H1 (cell line): ENCODE data around the gene ASPG. TPM values are rescaled to one million over a fixed set of nuclear protein-coding genes. Genes with fewer than 3 reads are reported as not detected.

Experiments used
- CTCF ChIA-PET: fragments of 300-600 bp; sonication (Branson Sonifier 250); formaldehyde crosslinking; loops from one replicate; lab custom pipeline; 2021; ENCODE audit not compliant: partially characterized antibody; lab: Charles Lee
- POLR2A ChIA-PET: fragments of 300-600 bp; sonication (Branson Sonifier 250); formaldehyde crosslinking; loops from one replicate; lab custom pipeline; 2021; ENCODE audit warnings: inconsistent platforms; ENCODE audit not compliant: partially characterized antibody; lab: Charles Lee
- DNase-seq, 2 experiments: peaks; one replicate each; pipeline versions ENCODE4 v3.0.0 to v3.0.0-alpha.2; 2010 to 2022; ENCODE audit warnings: low spot score in 2 of 2, low read depth in 1 of 2, mixed read lengths in 1 of 2
- FAIRE-seq: peaks from 2 replicates; lab custom pipeline; 2011; peaks lifted over from hg19 to GRCh38; lab: Jason Lieb, UNC
- H2AFZ ChIP-seq: 2 replicates; pipeline ENCODE4 v1.8.1; 2012; ENCODE audit warnings: low read length, inconsistent platforms
- H2AK5ac ChIP-seq: 2 replicates; pipeline ENCODE4 v1.6.1; 2013; ENCODE audit warnings: low read depth, low read length
- H2BK120ac ChIP-seq: replicated peaks from 2 replicates; pipeline ENCODE3; 2013; ENCODE audit warnings: low read depth, low read length, inconsistent platforms
- H2BK12ac ChIP-seq: 2 replicates; pipeline ENCODE4 v1.6.1; 2013; ENCODE audit warnings: low read depth, low read length
- H2BK15ac ChIP-seq: 2 replicates; pipeline ENCODE4 v1.6.1; 2013; ENCODE audit warnings: low read length
- H2BK20ac ChIP-seq: 2 replicates; pipeline ENCODE4 v1.6.1; 2013; ENCODE audit warnings: low read length
- H2BK5ac ChIP-seq: 2 replicates; pipeline ENCODE4 v1.6.1; 2013; ENCODE audit warnings: low read depth, low read length
- H3K14ac ChIP-seq: 2 replicates; pipeline ENCODE4 v1.6.1; 2013; ENCODE audit warnings: inconsistent platforms; ENCODE audit not compliant: insufficient read length
- H3K18ac ChIP-seq: 2 replicates; pipeline ENCODE4 v1.6.1; 2013; ENCODE audit warnings: low read length; ENCODE audit errors: extremely low read depth
- H3K23ac ChIP-seq: 2 replicates; pipeline ENCODE4 v1.6.1; 2013; ENCODE audit warnings: inconsistent platforms; ENCODE audit not compliant: insufficient read length
- H3K23me2 ChIP-seq: 2 replicates; pipeline ENCODE4 v1.6.1; 2013; ENCODE audit warnings: low read depth, low read length
- H3K27ac ChIP-seq: 2 replicates; pipeline ENCODE4 v1.6.1; 2011; ENCODE audit warnings: low read depth, low read length, inconsistent platforms
- H3K27me3 ChIP-seq, 4 experiments: replicated peaks in 1 of 4; 1 replicate in 1 of 4; 2 replicates in 3 of 4; pipeline versions ENCODE4 v1.6.1 to v1.8.1; 2011 to 2013; ENCODE audit warnings: low read length in 3 of 4, mild to moderate bottlenecking in 3 of 4, inconsistent platforms in 2 of 4, mixed read lengths in 2 of 4, moderate library complexity in 1 of 4; ENCODE audit not compliant: control insufficient read depth in 3 of 4, insufficient read depth in 3 of 4; ENCODE audit errors: extremely low read depth in 1 of 4
- H3K36me3 ChIP-seq, 4 experiments: 2 replicates each; pipeline versions ENCODE4 v1.6.1 to v1.8.1; 2011 to 2013; ENCODE audit warnings: mild to moderate bottlenecking in 4 of 4, low read length in 3 of 4, moderate library complexity in 2 of 4, control low read depth in 1 of 4, inconsistent platforms in 1 of 4; ENCODE audit not compliant: insufficient read depth in 4 of 4, control insufficient read depth in 2 of 4
- H3K4ac ChIP-seq: replicated peaks from 2 replicates; pipeline ENCODE3; 2013; ENCODE audit warnings: low read length, low read depth, mixed read lengths, inconsistent platforms; ENCODE audit not compliant: insufficient read length
- H3K4me1 ChIP-seq, 4 experiments: replicated peaks in 1 of 4; 1 replicate in 1 of 4; 2 replicates in 3 of 4; pipeline versions ENCODE4 v1.6.1 to v1.8.1; 2011 to 2013; ENCODE audit warnings: low read length in 3 of 4, inconsistent platforms in 2 of 4, mixed read lengths in 1 of 4; ENCODE audit not compliant: insufficient read depth in 4 of 4, control insufficient read depth in 3 of 4
- H3K4me2 ChIP-seq, 2 experiments: 2 replicates each; pipeline versions ENCODE4 v1.6.1 to v1.8.1; 2011 to 2013; ENCODE audit warnings: low read depth in 2 of 2, low read length in 2 of 2, control low read depth in 1 of 2, inconsistent platforms in 1 of 2, mild to moderate bottlenecking in 1 of 2; ENCODE audit not compliant: insufficient read depth in 1 of 2
- H3K4me3 ChIP-seq, 4 experiments: fragments of 200-600, 300-600 bp in 1 of 4; sonication (generic), shearing (Covaris generic), sonication (Bioruptor Twin) in 1 of 4; 2 replicates each; pipeline versions ENCODE4 v1.5.1 to v1.8.1; 2011 to 2016; ENCODE audit warnings: low read length in 4 of 4, low read depth in 3 of 4, control low read depth in 2 of 4, inconsistent platforms in 2 of 4, mild to moderate bottlenecking in 2 of 4, mixed read lengths in 1 of 4, moderate library complexity in 1 of 4; ENCODE audit not compliant: insufficient read depth in 2 of 4; ENCODE audit errors: extremely low read depth in 1 of 4
- H3K56ac ChIP-seq: replicated peaks from 2 replicates; pipeline ENCODE3; 2013; ENCODE audit warnings: low read depth, mild to moderate bottlenecking, mixed read lengths, low read length, inconsistent platforms; ENCODE audit not compliant: insufficient read length
- H3K79me1 ChIP-seq: 2 replicates; pipeline ENCODE4 v1.6.1; 2013; ENCODE audit warnings: low read depth, low read length, control low read depth
- H3K79me2 ChIP-seq, 2 experiments: 2 replicates each; pipeline versions ENCODE4 v1.6.1 to v1.8.1; 2012 to 2013; ENCODE audit warnings: low read length in 2 of 2, mild to moderate bottlenecking in 2 of 2, inconsistent platforms in 1 of 2; ENCODE audit not compliant: insufficient read depth in 2 of 2, control insufficient read depth in 1 of 2
- H3K9ac ChIP-seq, 4 experiments: replicated peaks in 1 of 4; 1 replicate in 1 of 4; 2 replicates in 3 of 4; pipeline versions ENCODE4 v1.6.1 to v1.8.1; 2011 to 2013; ENCODE audit warnings: low read depth in 3 of 4, low read length in 3 of 4, control low read depth in 2 of 4, mild to moderate bottlenecking in 2 of 4, moderate library complexity in 2 of 4, inconsistent platforms in 1 of 4; ENCODE audit errors: extremely low read depth in 1 of 4
- H3K9me3 ChIP-seq, 2 experiments: 2 replicates each; pipeline versions ENCODE4 v1.6.1 to v1.8.1; 2012 to 2013; ENCODE audit warnings: mild to moderate bottlenecking in 2 of 2, moderate library complexity in 2 of 2, control low read depth in 1 of 2, inconsistent platforms in 1 of 2, low read depth in 1 of 2, low read length in 1 of 2, mixed read lengths in 1 of 2; ENCODE audit not compliant: insufficient read depth in 2 of 2
- H4K20me1 ChIP-seq, 2 experiments: replicated peaks in 1 of 2; 2 replicates each; pipeline versions ENCODE3 to v1.8.1; 2011 to 2013; ENCODE audit warnings: inconsistent platforms in 2 of 2, low read length in 2 of 2, mild to moderate bottlenecking in 1 of 2; ENCODE audit not compliant: insufficient read depth in 2 of 2, control insufficient read depth in 1 of 2
- H4K5ac ChIP-seq: 2 replicates; pipeline ENCODE4 v1.6.1; 2013; ENCODE audit warnings: low read length, low read depth, mixed read lengths, inconsistent platforms; ENCODE audit not compliant: insufficient read length
- H4K8ac ChIP-seq: 2 replicates; pipeline ENCODE4 v1.8.0; 2013; ENCODE audit warnings: mild to moderate bottlenecking, moderate library complexity, low read length, inconsistent platforms; ENCODE audit not compliant: insufficient read depth; ENCODE audit errors: extremely low read depth
- H4K91ac ChIP-seq: replicated peaks from 2 replicates; pipeline ENCODE3; 2013; ENCODE audit warnings: low read length, mixed read lengths, inconsistent platforms; ENCODE audit not compliant: insufficient read length
- BACH1 ChIP-seq: IDR thresholded peaks from 2 replicates; pipeline ENCODE4 v1.6.1; 2012; ENCODE audit warnings: low read length, improper control_type of control experiment
- CBX8 ChIP-seq: fragments of 300-800, 300-1000 bp; sonication (generic); IDR thresholded peaks from 2 replicates; pipeline ENCODE4 v1.7.1; 2016; ENCODE audit warnings: low read depth, low read length, borderline replicate concordance
- CHD1 ChIP-seq: IDR thresholded peaks from 2 replicates; pipeline ENCODE4 v1.6.1; 2012; ENCODE audit warnings: low read depth, low read length, improper control_type of control experiment
- NRF1 ChIP-seq: IDR thresholded peaks from 2 replicates; pipeline ENCODE4 v1.6.1; 2011; ENCODE audit warnings: mild to moderate bottlenecking, low read depth, low read length, improper control_type of control experiment
- PHF8 ChIP-seq: fragments of 200-600 bp; sonication (generic); conservative IDR thresholded peaks from 2 replicates; pipeline ENCODE4 v1.7.1; 2012; ENCODE audit warnings: low read depth, mild to moderate bottlenecking, inconsistent platforms, low read length, moderate library complexity
- RFX5 ChIP-seq: IDR thresholded peaks from 2 replicates; pipeline ENCODE4 v1.6.1; 2011; ENCODE audit warnings: low read depth, low read length, improper control_type of control experiment, borderline replicate concordance
- SIN3A ChIP-seq, 2 experiments: IDR thresholded peaks in 1 of 2; conservative IDR thresholded peaks in 1 of 2; 2 replicates each; pipeline ENCODE4 v1.6.1; 2011 to 2012; ENCODE audit warnings: low read length in 2 of 2, improper control_type of control experiment in 1 of 2, low read depth in 1 of 2, mild to moderate bottlenecking in 1 of 2
- SUZ12 ChIP-seq: fragments of 200-600 bp; sonication (generic); IDR thresholded peaks from 2 replicates; pipeline ENCODE4 v1.6.1; 2012; ENCODE audit warnings: mild to moderate bottlenecking, inconsistent platforms, low read length, moderate library complexity, mixed read lengths
- TAF7 ChIP-seq: optimal IDR thresholded peaks from 2 replicates; pipeline ENCODE3; 2011; ENCODE audit warnings: low read depth, mild to moderate bottlenecking, inconsistent platforms, low read length, moderate library complexity, borderline replicate concordance
- WGBS, 2 experiments: shearing (Covaris generic) in 1 of 2; methylation state at CpG; one replicate each; pipeline versions ENCODE4 v1.1.6 to v1.1.7; 2013 to 2015; ENCODE audit warnings: low lambda C conversion rate in 2 of 2, mixed read lengths in 2 of 2, inconsistent platforms in 1 of 2, low coverage in 1 of 2, missing lambda C conversion rate in 1 of 2; ENCODE audit not compliant: insufficient replicate concordance in 2 of 2, insufficient coverage in 1 of 2, insufficient read length in 1 of 2; ENCODE audit errors: extremely low coverage in 1 of 2, missing lambda C conversion rate in 1 of 2; 5-methylcytosine and 5-hydroxymethylcytosine counted together
- polyA plus RNA-seq, 7 experiments: library from polyadenylated mRNA; depleted of rRNA in 3 of 7; stranded (reverse) in 5 of 7; unstranded in 2 of 7; fragments of >200 nt in 5 of 7; fragments of 200-250 nt in 2 of 7; gene quantifications; 1 replicate in 5 of 7; 2 replicates in 1 of 7; 4 replicates in 1 of 7; pipeline versions ENCODE4 v1.2.1 to v1.2.3, GENCODE V29; 2011 to 2013; ENCODE audit warnings: missing spikeins in 2 of 7, mixed read lengths in 2 of 7
- total RNA-seq: library from RNA; stranded (reverse); fragmentation: NEBNext Ultra II Directional; extraction: Animal tissue kit (Norgen Biotek cat#: 25700); gene quantifications from 2 replicates; pipeline ENCODE4 v1.2.1, GENCODE V29; 2021

Gene ASPG
- total and polyA plus RNA-seq, 2 of the 8 experiments (the other 6 are each of a cell fraction or from before 2014, with no cell fraction given) = 0.34 to 0.59 TPM

GRCh38 chr14:104086661-104087461 lies 1.4 kb downstream of the ASPG start:
- ChIA-PET CTCF (interaction anchor here (1.0 to 1.8 kb wide), 6 partner anchors 9 to 477 kb away, joined by 3 to 20 read pairs (median 4); no protein-coding TSS in a partner anchor), POLR2A (no interaction called here)
- Histone ChIP-seq H2BK15ac (no peak overlapping the region), H2BK12ac (no peak overlapping the region), H3K4me2 (no peak overlapping the region; a peak in 1 of 4 replicates), H3K4me1 (peaks cover 0 to 3% (median 0%) of the 10 kb centered on the region in 4 experiments; a peak in 2 of 7 replicates), H3K9me3 (no peaks in the 10 kb centered on the region; a peak in 1 of 4 replicates), H3K23ac (no peak overlapping the region), H3K18ac (no peak overlapping the region), H3K36me3 (no peaks in the 10 kb centered on the region), H3K79me2 (no peaks in the 10 kb centered on the region), H4K91ac (no peak overlapping the region), H4K8ac (no peak overlapping the region), H3K56ac (no peak overlapping the region), H4K20me1 (peaks cover 0 to 1% of the 10 kb centered on the region in 2 experiments), H4K5ac (no peak overlapping the region), H3K27me3 (peaks cover 0 to 2% (median 0%) of the 10 kb centered on the region in 4 experiments; a peak in 1 of 7 replicates), H3K9ac (no peak overlapping the region), H3K4ac (no peak overlapping the region), H3K4me3 (no peak overlapping the region), H2AK5ac (no peak overlapping the region), H3K79me1 (no peaks in the 10 kb centered on the region), H2BK120ac (no peak overlapping the region), H2AFZ (no peak overlapping the region), H3K23me2 (no peaks in the 10 kb centered on the region), H3K14ac (no peak overlapping the region), H3K27ac (no peak overlapping the region), H2BK20ac (no peak overlapping the region), H2BK5ac (no peak overlapping the region)
- DNase-seq (peak in 1 of 2 experiments; percentile 46), FAIRE-seq (no peak)
- WGBS, 2 experiments = 88% methylated on average over 13 of the region's 16 CpGs; no CpG with 5 or more reads in 1 of the 2 experiments
- no peak for TF ChIP-seq CBX8
- TF ChIP-seq PHF8 = no peak
- no peak for TF ChIP-seq RFX5
- TF ChIP-seq TAF7 = no peak
- no peak for TF ChIP-seq CHD1
- TF ChIP-seq BACH1 = no peak
- no peak for TF ChIP-seq NRF1
- TF ChIP-seq SUZ12 = no peak
- no peak for TF ChIP-seq SIN3A (conservative IDR thresholded peaks at IDR 0.05 in 1 of 2, IDR thresholded peaks at IDR 0.05 in 1 of 2; ENCODE audit: low read depth in 1 of 2, low read length in 2 of 2)
